HL-60 (cell line): ENCODE results near the gene KDM4C.

Experiments used
- DNase-seq, 2 experiments: peaks; one replicate each; pipeline ENCODE4 v3.0.0-alpha.2; 2010 to 2020; ENCODE audit warnings: low read depth in 1 of 2, low spot score in 1 of 2
- H3K27ac ChIP-seq: fragments of 250-450 bp; sonication (Bioruptor Pico); replicated peaks from 2 replicates; pipeline ENCODE4 v1.5.1; 2020; ENCODE audit warnings: mild to moderate bottlenecking, moderate library complexity
- H3K27me3 ChIP-seq: fragments of 250-450 bp; sonication (Bioruptor Pico); 2 replicates; pipeline ENCODE4 v1.5.1; 2021; ENCODE audit warnings: mild to moderate bottlenecking, moderate library complexity; ENCODE audit not compliant: insufficient read depth, poor library complexity, severe bottlenecking
- H3K4me3 ChIP-seq: replicated peaks from 2 replicates; pipeline ENCODE4 v1.5.1; 2011; ENCODE audit warnings: mild to moderate bottlenecking, control low read depth, low read length; ENCODE audit not compliant: insufficient read depth
- GABPA ChIP-seq: IDR thresholded peaks from 2 replicates; pipeline ENCODE4 v1.6.1; 2012; ENCODE audit warnings: low read depth
- POLR2AphosphoS5 ChIP-seq: IDR thresholded peaks from 2 replicates; pipeline ENCODE4 v1.6.1; 2012; ENCODE audit warnings: low read depth
- SPI1 ChIP-seq: IDR thresholded peaks from 2 replicates; pipeline ENCODE4 v1.6.1; 2012; ENCODE audit warnings: low read depth, mild to moderate bottlenecking, borderline replicate concordance
- TF ChIP-seq, protein P1 (sequence below): IDR thresholded peaks from one replicate; pipeline ENCODE4 v1.5.1; 2011; ENCODE audit warnings: low read length, control low read depth, inconsistent platforms; ENCODE audit not compliant: insufficient read depth
- TF ChIP-seq, protein P2 (sequence below): IDR thresholded peaks from 2 replicates; pipeline ENCODE4 v1.6.1; 2012; ENCODE audit warnings: low read depth; ENCODE audit not compliant: insufficient replicate concordance

KDM4C gene

DNA sequence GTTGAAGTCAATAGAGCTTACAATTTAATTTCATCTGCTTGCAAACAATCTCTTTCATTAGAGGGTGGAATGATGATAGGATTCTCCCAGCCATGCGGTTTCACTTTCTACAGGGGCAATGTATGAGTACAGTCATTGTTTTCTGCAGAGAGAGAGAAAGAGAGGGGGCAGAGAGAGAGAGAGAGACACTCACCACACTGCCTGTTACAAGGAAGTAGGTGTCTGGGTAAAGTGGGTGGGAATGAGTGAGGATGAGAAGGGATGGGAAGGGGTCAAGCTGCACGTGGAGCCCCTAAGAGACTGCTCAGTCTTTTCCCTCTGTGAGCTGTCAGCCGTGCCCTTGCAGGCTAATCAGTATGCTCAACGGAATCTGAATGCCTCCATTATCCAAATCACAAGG is 454.3 kb downstream of the KDM4C start:
- TF ChIP-seq, protein P1, sequence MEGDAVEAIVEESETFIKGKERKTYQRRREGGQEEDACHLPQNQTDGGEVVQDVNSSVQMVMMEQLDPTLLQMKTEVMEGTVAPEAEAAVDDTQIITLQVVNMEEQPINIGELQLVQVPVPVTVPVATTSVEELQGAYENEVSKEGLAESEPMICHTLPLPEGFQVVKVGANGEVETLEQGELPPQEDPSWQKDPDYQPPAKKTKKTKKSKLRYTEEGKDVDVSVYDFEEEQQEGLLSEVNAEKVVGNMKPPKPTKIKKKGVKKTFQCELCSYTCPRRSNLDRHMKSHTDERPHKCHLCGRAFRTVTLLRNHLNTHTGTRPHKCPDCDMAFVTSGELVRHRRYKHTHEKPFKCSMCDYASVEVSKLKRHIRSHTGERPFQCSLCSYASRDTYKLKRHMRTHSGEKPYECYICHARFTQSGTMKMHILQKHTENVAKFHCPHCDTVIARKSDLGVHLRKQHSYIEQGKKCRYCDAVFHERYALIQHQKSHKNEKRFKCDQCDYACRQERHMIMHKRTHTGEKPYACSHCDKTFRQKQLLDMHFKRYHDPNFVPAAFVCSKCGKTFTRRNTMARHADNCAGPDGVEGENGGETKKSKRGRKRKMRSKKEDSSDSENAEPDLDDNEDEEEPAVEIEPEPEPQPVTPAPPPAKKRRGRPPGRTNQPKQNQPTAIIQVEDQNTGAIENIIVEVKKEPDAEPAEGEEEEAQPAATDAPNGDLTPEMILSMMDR = no peak
- no peak for TF ChIP-seq POLR2AphosphoS5
- Histone ChIP-seq H3K27ac (no peak overlapping the region), H3K4me3 (no peak overlapping the region), H3K27me3 (no peaks in the 10 kb centered on the region)
- DNase-seq = no peak

DNA sequence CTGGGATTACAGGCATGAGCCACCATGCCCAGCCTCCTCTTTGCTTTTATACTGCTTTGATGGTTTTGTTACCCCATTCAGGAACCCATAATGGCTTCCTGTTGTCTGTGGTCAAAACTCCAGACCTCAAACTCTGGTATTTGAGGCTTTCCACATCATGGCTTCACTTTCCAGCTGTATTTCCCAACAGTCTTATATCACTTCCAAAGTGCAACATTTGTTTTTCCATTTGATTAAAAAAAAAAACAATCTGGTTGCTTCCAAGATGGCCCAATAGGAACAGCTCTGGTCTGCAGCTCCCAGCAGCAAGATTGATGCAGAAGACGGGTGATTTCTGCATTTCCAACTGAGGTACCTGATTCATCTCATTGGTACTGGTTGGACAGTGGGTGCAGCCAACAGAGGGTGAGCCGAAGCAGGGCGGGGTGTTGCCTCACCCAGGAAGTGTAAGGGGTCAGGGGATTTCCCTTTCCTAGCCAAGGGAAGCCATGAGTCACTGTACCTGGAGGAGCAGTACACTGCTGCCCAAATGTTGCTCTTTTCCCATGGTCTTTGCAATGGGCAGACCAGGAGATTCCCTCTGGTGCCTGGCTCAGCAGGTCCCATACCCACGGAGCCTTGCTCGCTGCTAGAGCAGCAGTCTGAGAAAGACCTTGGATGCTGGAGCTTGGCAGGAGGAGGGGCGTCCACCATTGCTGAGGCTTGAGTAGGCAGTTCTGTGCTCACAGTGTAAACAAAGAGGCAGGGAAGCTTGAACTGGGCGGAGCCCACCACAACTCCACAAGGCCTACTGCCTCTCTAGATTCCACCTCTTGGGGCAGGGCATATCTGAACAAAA is 458.4 kb downstream of the KDM4C start:
- TF ChIP-seq SPI1 (no peak), POLR2AphosphoS5 (no peak)
- Histone ChIP-seq H3K27me3 (no peaks in the 10 kb centered on the region), H3K4me3 (no peak overlapping the region), H3K27ac (no peak overlapping the region)
- DNase-seq = peak; percentile 16 to 51

DNA sequence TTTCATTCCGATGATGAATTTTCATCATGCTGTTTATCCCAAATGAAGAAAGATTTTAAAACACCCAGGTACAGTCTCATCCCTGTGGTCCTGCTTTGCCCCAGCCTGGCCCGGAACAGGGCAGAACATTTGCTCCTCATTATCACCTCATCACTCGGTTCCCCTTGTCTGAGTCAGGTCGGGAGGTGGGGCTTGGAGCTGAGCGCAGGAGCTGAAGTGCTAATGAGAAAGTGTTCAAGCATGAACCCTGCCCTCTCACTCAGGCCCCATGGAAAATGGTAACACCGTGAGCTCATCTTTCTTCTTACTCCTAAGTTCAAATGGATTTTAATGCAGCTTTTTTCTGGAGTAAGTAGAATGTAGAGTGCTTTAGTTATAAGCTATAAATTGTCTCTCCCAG is 466.2 kb downstream of the KDM4C start:
- Histone ChIP-seq H3K27ac (no peak overlapping the region), H3K27me3 (no peaks in the 10 kb centered on the region), H3K4me3 (no peak overlapping the region)
- no peak for DNase-seq
- no peak for TF ChIP-seq GABPA
- TF ChIP-seq, protein P1 = no peak
- TF ChIP-seq, protein P2, sequence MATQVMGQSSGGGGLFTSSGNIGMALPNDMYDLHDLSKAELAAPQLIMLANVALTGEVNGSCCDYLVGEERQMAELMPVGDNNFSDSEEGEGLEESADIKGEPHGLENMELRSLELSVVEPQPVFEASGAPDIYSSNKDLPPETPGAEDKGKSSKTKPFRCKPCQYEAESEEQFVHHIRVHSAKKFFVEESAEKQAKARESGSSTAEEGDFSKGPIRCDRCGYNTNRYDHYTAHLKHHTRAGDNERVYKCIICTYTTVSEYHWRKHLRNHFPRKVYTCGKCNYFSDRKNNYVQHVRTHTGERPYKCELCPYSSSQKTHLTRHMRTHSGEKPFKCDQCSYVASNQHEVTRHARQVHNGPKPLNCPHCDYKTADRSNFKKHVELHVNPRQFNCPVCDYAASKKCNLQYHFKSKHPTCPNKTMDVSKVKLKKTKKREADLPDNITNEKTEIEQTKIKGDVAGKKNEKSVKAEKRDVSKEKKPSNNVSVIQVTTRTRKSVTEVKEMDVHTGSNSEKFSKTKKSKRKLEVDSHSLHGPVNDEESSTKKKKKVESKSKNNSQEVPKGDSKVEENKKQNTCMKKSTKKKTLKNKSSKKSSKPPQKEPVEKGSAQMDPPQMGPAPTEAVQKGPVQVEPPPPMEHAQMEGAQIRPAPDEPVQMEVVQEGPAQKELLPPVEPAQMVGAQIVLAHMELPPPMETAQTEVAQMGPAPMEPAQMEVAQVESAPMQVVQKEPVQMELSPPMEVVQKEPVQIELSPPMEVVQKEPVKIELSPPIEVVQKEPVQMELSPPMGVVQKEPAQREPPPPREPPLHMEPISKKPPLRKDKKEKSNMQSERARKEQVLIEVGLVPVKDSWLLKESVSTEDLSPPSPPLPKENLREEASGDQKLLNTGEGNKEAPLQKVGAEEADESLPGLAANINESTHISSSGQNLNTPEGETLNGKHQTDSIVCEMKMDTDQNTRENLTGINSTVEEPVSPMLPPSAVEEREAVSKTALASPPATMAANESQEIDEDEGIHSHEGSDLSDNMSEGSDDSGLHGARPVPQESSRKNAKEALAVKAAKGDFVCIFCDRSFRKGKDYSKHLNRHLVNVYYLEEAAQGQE = no peak
- TF ChIP-seq POLR2AphosphoS5 = no peak
- TF ChIP-seq SPI1 = no peak
